C4-2B (cell line): ENCODE results near the gene NT5DC2.

ENCODE experiments used
- H3K27ac ChIP-seq: fragments of 450-650 bp; 2 replicates; pipeline ENCODE4 v1.5.1; 2017
- CTCF ChIP-seq: fragments of 450-650 bp; conservative IDR thresholded peaks from 2 replicates; pipeline ENCODE4 v1.5.1; 2017; ENCODE audit warnings: mild to moderate bottlenecking
- ZFX ChIP-seq: fragments of 450-650 bp; IDR thresholded peaks from 2 replicates; pipeline ENCODE4 v1.6.1; 2017

NT5DC2 gene

GRCh38 chr3:52536369-52537164 is 2.9 kb upstream of the NT5DC2 start, which contains the start of gene UQCC5:
TSS of gene UQCC5 (plus strand) at chr3:52536605. CDS start at chr3:52536756, 151 bp downstream.
- H3K27ac ChIP-seq: peak within 1 kb of the TSS; percentile 95
- TF ChIP-seq ZFX: peak; percentile 66
- no peak for TF ChIP-seq CTCF

- no peak for TF ChIP-seq CTCF
- TF ChIP-seq ZFX: no peak
- peak overlapping the region; percentile 95; the same call in 1 of the 2 replicates for H3K27ac ChIP-seq
Measured at GRCh38 chr3:52536112-52536368, 2.4 kb upstream of the NT5DC2 start.

DNA sequence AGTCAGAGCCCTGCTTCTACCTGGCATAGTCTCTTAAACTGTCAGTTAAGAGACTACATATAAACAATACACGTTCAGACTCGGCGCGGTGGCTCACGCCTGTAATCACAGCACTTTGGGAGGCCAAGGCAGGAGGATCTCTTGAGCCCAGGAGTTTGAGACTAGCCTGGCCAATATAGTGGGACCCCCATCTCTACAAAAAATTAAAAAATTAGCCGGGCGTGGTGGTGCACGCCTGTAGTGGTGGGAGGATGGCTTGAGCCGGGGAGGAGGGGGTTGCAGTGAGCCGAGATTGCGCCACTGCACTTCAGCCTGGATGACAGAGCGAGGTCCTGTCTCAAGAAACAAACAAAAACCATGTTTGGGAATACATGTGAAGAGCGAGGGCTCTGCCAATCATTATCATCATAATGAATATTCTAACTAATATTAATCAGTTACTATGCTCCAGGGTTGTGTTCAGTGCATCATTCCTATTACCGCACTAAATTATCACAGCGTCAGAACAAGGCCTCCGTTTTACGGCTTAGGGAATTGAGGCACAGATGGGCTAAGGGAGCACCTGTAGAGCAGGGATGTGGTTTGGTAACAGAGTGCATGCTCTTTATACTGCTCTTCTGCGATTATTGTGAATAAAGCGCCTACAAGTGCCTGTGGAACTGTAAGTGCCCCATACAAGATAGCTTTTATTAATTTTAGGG is 1.9 kb upstream of the NT5DC2 start:
- peak overlapping the region; percentile 95; the same call in 1 of the 2 replicates for H3K27ac ChIP-seq

GRCh38 chr3:52534281-52535183 is 875 bp upstream of the NT5DC2 start:
- peak overlapping the region; percentile 87 for H3K27ac ChIP-seq
- TF ChIP-seq ZFX (peak; percentile 38; the same call in 1 of the 2 replicates), CTCF (no peak)

More for the DNA sequence above, 1.9 kb upstream of the NT5DC2 start:
- TF ChIP-seq CTCF (no peak), ZFX (no peak)

DNA sequence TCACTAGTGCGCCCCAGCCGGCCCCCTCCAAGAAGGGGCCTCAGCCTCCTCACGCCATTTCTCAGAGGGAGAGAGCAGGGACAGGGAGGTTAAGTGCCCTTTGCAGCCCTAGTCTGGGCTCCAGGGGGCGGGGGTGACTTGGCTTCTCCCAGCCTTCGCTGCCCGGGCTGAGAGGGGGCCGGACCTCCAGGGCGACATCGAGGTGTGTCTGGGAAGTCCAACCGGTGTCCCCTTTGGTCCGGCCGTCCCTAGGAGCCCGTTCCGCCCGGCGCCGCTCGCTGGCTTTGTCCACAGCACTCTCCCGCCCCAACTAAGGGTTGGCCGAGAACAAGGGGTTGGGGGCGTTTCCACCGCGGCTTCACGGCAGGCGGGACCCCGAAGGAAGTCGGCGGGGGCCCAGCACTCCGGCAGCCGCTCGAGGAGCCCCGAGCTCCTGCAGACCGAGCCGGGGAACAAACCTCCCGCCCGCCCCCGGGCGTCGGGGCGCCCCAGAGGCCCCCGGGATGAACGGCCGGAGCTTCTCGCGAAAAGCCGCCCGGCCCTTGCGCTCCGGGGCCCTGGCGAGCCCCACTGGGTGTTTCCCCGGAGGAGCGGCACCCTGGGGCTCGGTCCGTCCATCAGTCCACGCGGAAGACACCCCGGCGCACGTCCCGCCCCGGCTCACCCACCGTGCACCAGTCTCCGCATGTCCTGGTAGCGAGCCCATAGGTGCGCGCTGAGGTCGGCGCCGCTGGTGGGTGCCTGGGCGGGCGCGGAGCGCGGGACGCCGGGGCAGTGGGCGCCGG is 627 bp downstream of the NT5DC2 start:
- TF ChIP-seq ZFX: no peak
- no peak for TF ChIP-seq CTCF
- peak overlapping the region; percentile 87 for H3K27ac ChIP-seq

DNA sequence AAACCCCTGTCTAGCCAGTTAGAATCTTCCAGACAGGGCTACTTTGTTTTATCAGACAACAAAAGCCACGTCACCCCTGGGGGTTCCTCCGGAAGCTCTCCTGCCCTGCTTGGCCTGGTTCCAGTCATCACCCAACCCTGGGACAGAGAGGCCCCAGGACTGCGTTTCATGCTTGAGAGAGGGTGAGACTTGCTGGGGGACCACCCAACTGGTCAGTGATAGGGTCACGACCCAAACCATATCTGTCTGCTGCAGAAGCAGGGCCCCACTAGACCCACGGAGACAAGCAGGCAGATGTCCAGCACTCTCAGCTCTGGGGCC is 1.2 kb downstream of the NT5DC2 start:
- TF ChIP-seq CTCF (no peak), ZFX (no peak)
- peak overlapping the region; percentile 87 for H3K27ac ChIP-seq
